ENCODE measurements around the gene EVA1B.

EVA1B gene

DNA sequence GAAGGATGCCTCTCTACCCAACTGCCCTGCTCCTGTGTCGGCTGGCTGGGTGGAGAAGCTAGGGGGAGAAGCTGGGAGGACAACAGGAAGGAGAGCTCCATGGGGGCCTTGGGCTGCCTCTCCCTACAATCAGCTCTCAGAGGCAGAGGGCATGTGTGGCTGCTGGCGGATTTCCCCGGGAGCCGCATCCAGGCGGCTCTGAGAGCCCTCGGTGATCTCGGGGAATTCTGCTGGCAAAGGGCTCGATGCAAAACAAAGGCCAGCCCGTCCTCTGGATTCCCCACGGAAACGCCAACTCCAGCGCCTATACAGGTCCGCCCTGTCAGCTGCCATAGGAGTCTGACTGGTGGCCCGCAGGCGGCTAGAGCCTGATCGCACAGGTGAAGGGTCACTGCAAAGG is 26.4 kb upstream of the EVA1B start:
- H3K4me3 ChIP-seq (replicated peaks; ENCODE audit: insufficient read depth, low read length), result no peak overlapping the region
- TF ChIP-seq GABPA (IDR thresholded peaks at IDR 0.05; ENCODE audit: low read depth) (no peak), CTCF (IDR thresholded peaks at IDR 0.05; ENCODE audit: insufficient read depth, low read length) (no peak), POLR2AphosphoS5 (IDR thresholded peaks at IDR 0.05; ENCODE audit: low read depth) (no peak), REST (IDR thresholded peaks at IDR 0.05; ENCODE audit: insufficient replicate concordance, low read depth) (no peak), SPI1 (IDR thresholded peaks at IDR 0.05; ENCODE audit: borderline replicate concordance, low read depth) (no peak)
- H3K27me3 ChIP-seq (ENCODE audit: insufficient read depth, poor library complexity, severe bottlenecking), result no peaks in the 10 kb centered on the region
- no peak for DNase-seq (ENCODE audit: low read depth in 1 of 2, low spot score in 1 of 2)
- H3K27ac ChIP-seq (replicated peaks), result no peak overlapping the region

GRCh38 chr1:36349241-36349671 is 25.8 kb upstream of the EVA1B start:
- no peak overlapping the region for H3K4me3 ChIP-seq (replicated peaks; ENCODE audit: insufficient read depth, low read length)
- no peak for TF ChIP-seq CTCF (IDR thresholded peaks at IDR 0.05; ENCODE audit: insufficient read depth, low read length)
- no peak for TF ChIP-seq POLR2AphosphoS5 (IDR thresholded peaks at IDR 0.05; ENCODE audit: low read depth)
- TF ChIP-seq SPI1 (IDR thresholded peaks at IDR 0.05; ENCODE audit: borderline replicate concordance, low read depth), result no peak
- no peak for TF ChIP-seq GABPA (IDR thresholded peaks at IDR 0.05; ENCODE audit: low read depth)
- TF ChIP-seq REST (IDR thresholded peaks at IDR 0.05; ENCODE audit: insufficient replicate concordance, low read depth), result no peak
- peak; percentile 32 to 81 for DNase-seq (ENCODE audit: low read depth in 1 of 2, low spot score in 1 of 2)
- no peaks in the 10 kb centered on the region for H3K27me3 ChIP-seq (ENCODE audit: insufficient read depth, poor library complexity, severe bottlenecking)
- H3K27ac ChIP-seq (replicated peaks), result no peak overlapping the region

DNA sequence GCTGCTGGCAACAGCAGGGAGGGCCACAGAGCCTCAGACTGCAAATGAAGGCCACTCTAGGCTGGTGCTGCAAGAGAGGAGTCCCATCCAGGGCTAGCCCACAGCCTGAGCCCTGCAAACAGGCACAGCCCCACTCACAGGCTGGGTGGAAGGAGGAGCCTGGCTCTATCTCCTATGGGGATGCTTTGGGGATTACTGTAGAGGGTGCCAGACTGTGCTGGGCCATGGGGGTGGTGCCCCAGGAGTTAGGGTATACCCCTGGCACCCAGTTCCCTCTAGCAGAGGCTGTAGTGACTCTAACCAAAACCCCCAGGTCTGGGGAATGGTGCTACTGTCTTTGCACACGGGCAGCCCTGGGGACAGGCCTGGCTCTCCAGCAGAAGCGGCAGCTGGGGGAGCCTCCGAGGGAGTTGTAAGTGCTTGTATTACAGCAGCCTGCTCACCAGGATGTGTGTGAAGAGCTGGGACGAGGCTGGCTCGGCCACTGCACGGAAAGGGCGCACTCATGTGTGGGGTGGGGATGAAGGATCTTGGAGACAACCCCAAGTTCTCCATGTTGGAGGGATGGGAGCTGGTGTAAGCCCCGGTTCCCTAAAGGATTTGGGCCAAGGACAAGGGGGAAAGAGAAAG is 23.4 kb upstream of the EVA1B start:
- DNase-seq (ENCODE audit: low read depth in 1 of 2, low spot score in 1 of 2), result no peak
- Histone ChIP-seq H3K27me3 (ENCODE audit: insufficient read depth, poor library complexity, severe bottlenecking) (no peaks in the 10 kb centered on the region), H3K27ac (replicated peaks) (no peak overlapping the region), H3K4me3 (replicated peaks; ENCODE audit: insufficient read depth, low read length) (no peak overlapping the region)
- TF ChIP-seq POLR2AphosphoS5 (IDR thresholded peaks at IDR 0.05; ENCODE audit: low read depth) (no peak), CTCF (IDR thresholded peaks at IDR 0.05; ENCODE audit: insufficient read depth, low read length) (no peak), SPI1 (IDR thresholded peaks at IDR 0.05; ENCODE audit: borderline replicate concordance, low read depth) (no peak), GABPA (IDR thresholded peaks at IDR 0.05; ENCODE audit: low read depth) (no peak), REST (IDR thresholded peaks at IDR 0.05; ENCODE audit: insufficient replicate concordance, low read depth) (no peak)
